Breast epithelium (tissue), 3 donors: Measurements from ENCODE around the gene DNHD1.

ENCODE experiments used
- CTCF ChIP-seq, 3 donors: fragments of 450-650 bp; IDR thresholded peaks; one replicate each; pipeline ENCODE4 v1.5.1; 2016 to 2017; ENCODE audit warnings: antibody characterized with exemption in 3 of 3, mild to moderate bottlenecking in 3 of 3, moderate library complexity in 3 of 3
- POLR2A ChIP-seq: fragments of 450-650 bp; IDR thresholded peaks from one replicate; pipeline ENCODE4 v1.6.1; 2016; ENCODE audit warnings: antibody characterized with exemption, mild to moderate bottlenecking, moderate library complexity
- POLR2AphosphoS5 ChIP-seq, 3 donors: sonication (generic); formaldehyde crosslinking; IDR thresholded peaks; one replicate each; pipeline ENCODE4 v1.6.1; 2017; ENCODE audit warnings: antibody characterized with exemption in 3 of 3

- TF ChIP-seq CTCF (IDR thresholded peaks at IDR 0.05) (no peak), POLR2A (no peak), POLR2AphosphoS5 (IDR thresholded peaks at IDR 0.05) (no peak)
Measured at GRCh38 chr11:6617315-6617781, 120.3 kb downstream of the DNHD1 start.
